ENCODE results near the gene RFPL2.
"Not testable (repeated sequence)": the region's sequence is repeated elsewhere in the genome, so short reads cannot be mapped to it uniquely, and the experiment has no call there.

GRCh38 chr22:32191021-32191420 is 13.9 kb downstream of the RFPL2 start:
- TF ChIP-seq POLR2A, POLR2AphosphoS5 (IDR thresholded peaks at IDR 0.05; ENCODE audit: low read depth, low read length): not testable (repeated sequence)
